H9 (cell line): ENCODE data around the gene TSPO. TPM values are rescaled to one million over a fixed set of nuclear protein-coding genes. Genes with fewer than 3 reads are reported as not detected.

Source experiments
- DNase-seq: peaks from one replicate; pipeline ENCODE4 v3.0.0-alpha.2; 2017
- H2AFZ ChIP-seq: one replicate; pipeline ENCODE4 v1.6.1; 2013; ENCODE audit warnings: mild to moderate bottlenecking, low read length, control low read depth, moderate library complexity
- H2AK5ac ChIP-seq: 2 replicates; pipeline ENCODE4 v1.6.1; 2013; ENCODE audit warnings: low read length, control low read depth, mixed read lengths; ENCODE audit not compliant: insufficient read length
- H2BK120ac ChIP-seq: one replicate; pipeline ENCODE4 v1.6.1; 2013; ENCODE audit warnings: low read depth, mild to moderate bottlenecking, low read length, control low read depth, inconsistent platforms; ENCODE audit not compliant: poor library complexity, severe bottlenecking
- H2BK12ac ChIP-seq: 2 replicates; pipeline ENCODE4 v1.6.1; 2013; ENCODE audit warnings: low read length, control low read depth, mixed read lengths, low read depth; ENCODE audit not compliant: insufficient read length
- H2BK15ac ChIP-seq: 2 replicates; pipeline ENCODE4 v1.6.1; 2013; ENCODE audit warnings: low read depth, low read length, control low read depth
- H2BK20ac ChIP-seq: one replicate; pipeline ENCODE4 v1.6.1; 2013; ENCODE audit warnings: low read depth, mild to moderate bottlenecking, low read length, control low read depth, inconsistent platforms; ENCODE audit not compliant: poor library complexity, severe bottlenecking
- H2BK5ac ChIP-seq: 2 replicates; pipeline ENCODE4 v1.6.1; 2013; ENCODE audit warnings: low read length, control low read depth, mixed read lengths; ENCODE audit not compliant: insufficient read length
- H3K14ac ChIP-seq: 2 replicates; pipeline ENCODE4 v1.6.1; 2013; ENCODE audit warnings: low read length, control low read depth; ENCODE audit not compliant: insufficient read depth
- H3K18ac ChIP-seq: 2 replicates; pipeline ENCODE4 v1.6.1; 2013; ENCODE audit warnings: low read depth, mild to moderate bottlenecking, mixed read lengths, low read length, control low read depth; ENCODE audit not compliant: insufficient read length
- H3K23ac ChIP-seq: 2 replicates; pipeline ENCODE4 v1.6.1; 2013; ENCODE audit warnings: low read length, control low read depth, mixed read lengths, low read depth; ENCODE audit not compliant: insufficient read length
- H3K23me2 ChIP-seq: 2 replicates; pipeline ENCODE4 v1.6.1; 2013; ENCODE audit warnings: low read depth, mild to moderate bottlenecking, mixed read lengths, low read length, control low read depth; ENCODE audit not compliant: insufficient read length, poor library complexity, severe bottlenecking
- H3K27ac ChIP-seq: 2 replicates; pipeline ENCODE4 v1.5.1; 2013; ENCODE audit warnings: low read length, control low read depth, mixed read lengths, low read depth; ENCODE audit not compliant: insufficient read length
- H3K27me3 ChIP-seq: 2 replicates; pipeline ENCODE4 v1.6.1; 2013; ENCODE audit warnings: low read length, control low read depth, inconsistent platforms; ENCODE audit not compliant: insufficient read depth
- H3K4ac ChIP-seq: 2 replicates; pipeline ENCODE4 v1.6.1; 2013; ENCODE audit warnings: low read depth, mild to moderate bottlenecking, control low read depth, inconsistent platforms, low read length, moderate library complexity
- H3K4me1 ChIP-seq: 2 replicates; pipeline ENCODE4 v1.6.1; 2013; ENCODE audit warnings: low read length, control low read depth, inconsistent platforms; ENCODE audit not compliant: insufficient read depth
- H3K4me2 ChIP-seq: 2 replicates; pipeline ENCODE4 v1.6.1; 2013; ENCODE audit warnings: low read length, control low read depth, mixed read lengths; ENCODE audit not compliant: insufficient read length, insufficient read depth
- H3K56ac ChIP-seq: 2 replicates; pipeline ENCODE4 v1.6.1; 2013; ENCODE audit warnings: low read depth, mild to moderate bottlenecking, mixed read lengths, low read length, control low read depth; ENCODE audit not compliant: insufficient read length
- H3K79me1 ChIP-seq: 2 replicates; pipeline ENCODE4 v1.6.1; 2013; ENCODE audit warnings: low read depth, mild to moderate bottlenecking, moderate library complexity, low read length, control low read depth, inconsistent platforms; ENCODE audit not compliant: insufficient read depth, poor library complexity, severe bottlenecking
- H3K79me2 ChIP-seq: 2 replicates; pipeline ENCODE4 v1.6.1; 2013; ENCODE audit warnings: low read length, control low read depth, inconsistent platforms; ENCODE audit not compliant: insufficient read depth
- H3K9ac ChIP-seq: 2 replicates; pipeline ENCODE4 v1.6.1; 2013; ENCODE audit warnings: low read length, control low read depth, mixed read lengths; ENCODE audit not compliant: insufficient read length; ENCODE audit errors: extremely low read depth
- H3K9me3 ChIP-seq: one replicate; pipeline ENCODE4 v1.6.1; 2013; ENCODE audit warnings: low read depth, low read length, inconsistent platforms; ENCODE audit not compliant: control insufficient read depth
- H3T11ph ChIP-seq: one replicate; pipeline ENCODE4 v1.6.1; 2013; ENCODE audit warnings: mild to moderate bottlenecking, low read length, control low read depth, inconsistent platforms
- H4K20me1 ChIP-seq: one replicate; pipeline ENCODE4 v1.6.1; 2013; ENCODE audit not compliant: control insufficient read depth, insufficient read length, insufficient read depth
- H4K5ac ChIP-seq: 2 replicates; pipeline ENCODE4 v1.6.1; 2013; ENCODE audit warnings: low read depth, mild to moderate bottlenecking, mixed read lengths, low read length, control low read depth; ENCODE audit not compliant: insufficient read length
- H4K8ac ChIP-seq: replicated peaks from 2 replicates; pipeline ENCODE4 v1.6.1; 2013; ENCODE audit warnings: low read length, control low read depth, mixed read lengths, low read depth; ENCODE audit not compliant: insufficient read length
- H4K91ac ChIP-seq: 2 replicates; pipeline ENCODE4 v1.6.1; 2013; ENCODE audit warnings: low read depth, mild to moderate bottlenecking, moderate library complexity, mixed read lengths, low read length, control low read depth; ENCODE audit not compliant: insufficient read length
- H3K27ac Mint-ChIP-seq, 3 experiments: 2 replicates in 2 of 3; 3 replicates in 1 of 3; pipeline ENCODE4 v1.8.0; 2020 to 2021; ENCODE audit warnings: mixed read lengths in 3 of 3, mild to moderate bottlenecking in 1 of 3, moderate library complexity in 1 of 3
- H3K27me3 Mint-ChIP-seq: 2 replicates; pipeline ENCODE4 v1.8.0; 2021; ENCODE audit warnings: low read depth, mild to moderate bottlenecking, moderate library complexity, mixed read lengths
- H3K36me3 Mint-ChIP-seq, 3 experiments: 2 replicates in 2 of 3; 3 replicates in 1 of 3; pipeline ENCODE4 v1.8.0; 2020 to 2021; ENCODE audit warnings: low read depth in 3 of 3, mixed read lengths in 3 of 3; ENCODE audit not compliant: insufficient read depth in 1 of 3
- H3K4me1 Mint-ChIP-seq, 2 experiments: 2 replicates each; pipeline ENCODE4 v1.8.0; 2020; ENCODE audit warnings: mixed read lengths in 2 of 2
- H3K4me3 Mint-ChIP-seq, 2 experiments: 2 replicates in 1 of 2; 3 replicates in 1 of 2; pipeline ENCODE4 v1.8.0; 2020 to 2021; ENCODE audit warnings: mild to moderate bottlenecking in 2 of 2, mixed read lengths in 2 of 2, moderate library complexity in 1 of 2
- H3K9me3 Mint-ChIP-seq, 2 experiments: 2 replicates in 1 of 2; 3 replicates in 1 of 2; pipeline ENCODE4 v1.8.0; 2020; ENCODE audit warnings: mild to moderate bottlenecking in 2 of 2, mixed read lengths in 2 of 2, moderate library complexity in 1 of 2
- CTCF ChIP-seq: fragments of 200-600 bp; sonication (generic); conservative IDR thresholded peaks from 3 replicates; pipeline ENCODE4 v1.8.0; 2021; ENCODE audit warnings: antibody characterized with exemption, mild to moderate bottlenecking
- WGBS: extraction: QIAGEN DNeasy Blood & Tissue Kit; methylation state at CpG from one replicate; pipeline ENCODE4 v1.1.7; 2013; ENCODE audit warnings: missing lambda C conversion rate, low lambda C conversion rate, mixed read lengths; ENCODE audit not compliant: insufficient read length; ENCODE audit errors: extremely low coverage; 5-methylcytosine and 5-hydroxymethylcytosine counted together
- total RNA-seq: library from RNA; stranded (reverse); gene quantifications from 2 replicates; pipeline ENCODE4 v1.2.1, GENCODE V29; 2021

The TSPO gene
- total RNA-seq, 1 experiment from 2014 or later: 14.8 TPM

GRCh38 chr22:43206509-43207161 is 55.3 kb downstream of the TSPO start:
- Histone ChIP-seq H2AK5ac (no peak overlapping the region), H4K20me1 (no peaks in the 10 kb centered on the region), H2BK120ac (no peak overlapping the region), H3K4me1 (no peaks in the 10 kb centered on the region), H2BK15ac (no peak overlapping the region), H3K23ac (no peak overlapping the region), H3K27ac (no peak overlapping the region), H3K18ac (no peak overlapping the region), H2BK5ac (no peak overlapping the region), H2BK12ac (no peak overlapping the region), H3T11ph (no peak overlapping the region), H3K27me3 (no peaks in the 10 kb centered on the region), H3K79me1 (no peaks in the 10 kb centered on the region), H4K5ac (no peak overlapping the region), H4K91ac (no peak overlapping the region), H3K23me2 (no peaks in the 10 kb centered on the region), H3K14ac (no peak overlapping the region; the same call in 1 of the 2 replicates), H2AFZ (no peak overlapping the region), H3K4ac (no peak overlapping the region), H3K56ac (no peak overlapping the region), H3K9ac (no peak overlapping the region), H4K8ac (no peak overlapping the region), H3K79me2 (no peaks in the 10 kb centered on the region), H3K9me3 (no peaks in the 10 kb centered on the region), H2BK20ac (no peak overlapping the region), H3K4me2 (no peak overlapping the region)
- no CpG with 5 or more reads among the region's 23 CpGs for WGBS
- Mint-ChIP-seq H3K9me3 (no peaks in the 10 kb centered on the region), H3K4me1 (peaks cover 11 to 21% of the 10 kb centered on the region in 2 experiments), H3K27me3 (peaks cover 3% of the 10 kb centered on the region), H3K27ac (peak overlapping the region in 2 of 3 experiments; percentile 70 to 82; a peak in 2 of 7 replicates), H3K36me3 (no peaks in the 10 kb centered on the region), H3K4me3 (no peak overlapping the region)
- no peak for DNase-seq
- TF ChIP-seq CTCF: no peak
